PC-3 (cell line): ENCODE data around the gene TRIM27. TPM values are rescaled to one million over a fixed set of nuclear protein-coding genes. Genes with fewer than 3 reads are reported as not detected.
"Not testable (repeated sequence)": the region's sequence is repeated elsewhere in the genome, so short reads cannot be mapped to it uniquely, and the experiment has no call there.

Experiments
- ATAC-seq: fragments of 200-7000 bp; cut with Tn5 transposase; 2 replicates; pipeline ENCODE4 v1.9.1; 2020; ENCODE audit warnings: mild to moderate bottlenecking, moderate library complexity
- BruUV-seq: library from RNA; stranded (reverse); fragments of 400-500 nt; replicated peaks from 2 replicates; lab custom pipeline; 2021; lab: Mats Ljungman, UMichigan
- CTCF ChIA-PET: fragments of 300-600 bp; sonication (Branson Sonifier 250); formaldehyde crosslinking; loops from one replicate; lab custom pipeline; 2022; ENCODE audit warnings: antibody characterized with exemption; lab: Charles Lee
- POLR2A ChIA-PET: fragments of 300-600 bp; sonication (Branson Sonifier 250); formaldehyde crosslinking; loops from one replicate; lab custom pipeline; 2022; ENCODE audit warnings: antibody characterized with exemption; ENCODE audit not compliant: unreplicated experiment; lab: Charles Lee
- DNase-seq: peaks from one replicate; pipeline ENCODE4 v3.0.0-alpha.2; 2015
- H2AFZ ChIP-seq: fragments of 300-600 bp; sonication (generic); 2 replicates; pipeline ENCODE4 v1.6.0; 2016; ENCODE audit warnings: antibody characterized with exemption, low read length
- H3F3A ChIP-seq: fragments of 300-600 bp; sonication (generic); one replicate; pipeline ENCODE4 v1.6.0; 2017; ENCODE audit warnings: antibody characterized with exemption, low read length, control low read depth, mild to moderate bottlenecking; ENCODE audit not compliant: unreplicated experiment
- H3K27ac ChIP-seq: fragments of 300-600 bp; sonication (generic); 2 replicates; pipeline ENCODE4 v1.5.1; 2016; ENCODE audit warnings: mild to moderate bottlenecking, low read length
- H3K27me3 ChIP-seq: fragments of 300-600 bp; sonication (generic); 2 replicates; pipeline ENCODE4 v1.6.1; 2016; ENCODE audit warnings: low read length, mixed read lengths
- H3K36me3 ChIP-seq: fragments of 300-600 bp; sonication (generic); 2 replicates; pipeline ENCODE4 v1.6.1; 2016; ENCODE audit warnings: low read depth, mixed run types, low read length, mixed read lengths
- H3K4me1 ChIP-seq: fragments of 300-600 bp; sonication (generic); 2 replicates; pipeline ENCODE4 v1.5.1; 2016; ENCODE audit warnings: low read length; ENCODE audit not compliant: insufficient read depth
- H3K4me2 ChIP-seq: fragments of 300-600 bp; sonication (generic); 2 replicates; pipeline ENCODE4 v1.6.0; 2016; ENCODE audit warnings: low read length
- H3K4me3 ChIP-seq: fragments of 300-600 bp; sonication (generic); 2 replicates; pipeline ENCODE4 v1.5.1; 2016; ENCODE audit warnings: mild to moderate bottlenecking, low read length, mixed read lengths
- H3K79me2 ChIP-seq: fragments of 300-600 bp; sonication (generic); 2 replicates; pipeline ENCODE4 v1.6.1; 2017; ENCODE audit warnings: low read length, mixed read lengths
- H3K9ac ChIP-seq: fragments of 300-600 bp; sonication (generic); 2 replicates; pipeline ENCODE4 v1.6.0; 2016; ENCODE audit warnings: mild to moderate bottlenecking, low read length
- H3K9me2 ChIP-seq: fragments of 300-600 bp; sonication (generic); replicated peaks from 2 replicates; pipeline ENCODE4 v1.6.1; 2016; ENCODE audit warnings: mixed run types, low read length, mixed read lengths
- H3K9me3 ChIP-seq: fragments of 300-600 bp; sonication (generic); 2 replicates; pipeline ENCODE4 v1.6.1; 2016; ENCODE audit warnings: low read length, mixed read lengths
- H4K20me1 ChIP-seq: fragments of 300-600 bp; sonication (generic); 2 replicates; pipeline ENCODE4 v1.6.1; 2016; ENCODE audit warnings: low read length, mixed read lengths
- EZH2 ChIP-seq: fragments of 300-600 bp; sonication (generic); IDR thresholded peaks from one replicate; pipeline ENCODE4 v1.6.1; 2017; ENCODE audit warnings: antibody characterized with exemption, mild to moderate bottlenecking, low read length; ENCODE audit not compliant: unreplicated experiment
- EZH2phosphoT487 ChIP-seq: fragments of 300-600 bp; sonication (generic); IDR thresholded peaks from 2 replicates; pipeline ENCODE4 v1.6.1; 2018; ENCODE audit warnings: mild to moderate bottlenecking, antibody characterized with exemption, low read length, borderline replicate concordance
- intact Hi-C: fragments of 100-400 bp; cut with micrococcal nuclease; formaldehyde crosslinking; loops from 2 replicates; pipeline ENCODE4 v1.9.0; 2023
- total RNA-seq: library from RNA; depleted of rRNA; stranded (reverse); fragments of >200 nt; gene quantifications from 2 replicates; pipeline ENCODE4 v1.2.3, GENCODE V29; 2014
- TF ChIP-seq, protein P1 (sequence below): fragments of 300-600 bp; sonication (generic); conservative IDR thresholded peaks from 2 replicates; pipeline ENCODE4 v1.5.1; 2017; ENCODE audit warnings: antibody characterized with exemption, low read depth, mild to moderate bottlenecking, low read length

Gene TRIM27
- total RNA-seq, 1 experiment from 2014 or later, result 85.8 TPM

GRCh38 chr6:28953039-28953584, 29.3 kb upstream of the TRIM27 start:
- ChIA-PET CTCF (no interaction called here), POLR2A (no interaction called here)
- H3F3A ChIP-seq, result peaks cover 16% of the 10 kb centered on the region
- H3K4me3 ChIP-seq, result peak overlapping the region; percentile 82
- intact Hi-C loops, result loop anchor here (1.0 kb wide), 2 partner anchors 12 to 28 kb away; no protein-coding TSS in a partner anchor
- no TSS peak for BruUV-seq
- H3K4me1 ChIP-seq, result peaks cover 14% of the 10 kb centered on the region
- no peaks in the 10 kb centered on the region for H4K20me1 ChIP-seq
- DNase-seq, result peak; percentile 85
- peak overlapping the region; percentile 93 for H3K4me2 ChIP-seq
- peak overlapping the region; percentile 100 for H2AFZ ChIP-seq
- no peaks in the 10 kb centered on the region for H3K27me3 ChIP-seq
- peak; percentile 73 for ATAC-seq
- H3K79me2 ChIP-seq, result no peaks in the 10 kb centered on the region
- no peaks in the 10 kb centered on the region for H3K9me2 ChIP-seq
- H3K36me3 ChIP-seq, result no peaks in the 10 kb centered on the region
- H3K27ac ChIP-seq, result 0 out of 2 replicates have a peak overlapping the region, but pooled peaks have one; percentile 13
- H3K9me3 ChIP-seq, result no peaks in the 10 kb centered on the region
- TF ChIP-seq, protein P1, sequence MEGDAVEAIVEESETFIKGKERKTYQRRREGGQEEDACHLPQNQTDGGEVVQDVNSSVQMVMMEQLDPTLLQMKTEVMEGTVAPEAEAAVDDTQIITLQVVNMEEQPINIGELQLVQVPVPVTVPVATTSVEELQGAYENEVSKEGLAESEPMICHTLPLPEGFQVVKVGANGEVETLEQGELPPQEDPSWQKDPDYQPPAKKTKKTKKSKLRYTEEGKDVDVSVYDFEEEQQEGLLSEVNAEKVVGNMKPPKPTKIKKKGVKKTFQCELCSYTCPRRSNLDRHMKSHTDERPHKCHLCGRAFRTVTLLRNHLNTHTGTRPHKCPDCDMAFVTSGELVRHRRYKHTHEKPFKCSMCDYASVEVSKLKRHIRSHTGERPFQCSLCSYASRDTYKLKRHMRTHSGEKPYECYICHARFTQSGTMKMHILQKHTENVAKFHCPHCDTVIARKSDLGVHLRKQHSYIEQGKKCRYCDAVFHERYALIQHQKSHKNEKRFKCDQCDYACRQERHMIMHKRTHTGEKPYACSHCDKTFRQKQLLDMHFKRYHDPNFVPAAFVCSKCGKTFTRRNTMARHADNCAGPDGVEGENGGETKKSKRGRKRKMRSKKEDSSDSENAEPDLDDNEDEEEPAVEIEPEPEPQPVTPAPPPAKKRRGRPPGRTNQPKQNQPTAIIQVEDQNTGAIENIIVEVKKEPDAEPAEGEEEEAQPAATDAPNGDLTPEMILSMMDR, result no peak
- TF ChIP-seq EZH2phosphoT487 (no peak), EZH2 (no peak)
- H3K9ac ChIP-seq, result peak overlapping the region; percentile 64

DNA sequence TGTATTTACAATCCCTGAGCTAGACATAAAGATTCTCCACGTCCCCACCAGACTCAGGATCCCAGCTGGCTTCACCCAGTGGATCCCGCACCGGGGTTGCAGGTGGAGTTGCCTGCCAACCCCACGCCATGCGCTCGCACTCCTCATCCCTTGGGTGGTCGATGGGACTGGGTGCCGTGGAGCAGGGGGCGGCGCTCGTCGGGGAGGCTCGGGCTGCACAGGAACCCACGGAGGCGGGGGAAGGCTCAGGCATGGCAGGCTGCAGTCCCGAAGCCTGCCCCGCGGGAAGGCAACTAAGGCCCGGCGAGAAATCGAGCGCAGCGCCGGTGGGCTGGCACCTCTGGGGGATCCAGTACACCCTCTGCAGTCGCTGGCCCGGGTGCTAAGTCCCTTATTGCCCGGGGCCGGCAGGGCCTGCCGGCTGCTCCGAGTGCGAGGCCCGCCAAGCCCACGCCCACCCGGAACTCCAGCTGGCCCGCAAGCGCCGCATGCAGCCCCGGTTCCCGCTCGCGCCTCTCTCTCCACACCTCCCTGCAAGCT, 25.9 kb upstream of the TRIM27 start:
- H3K4me2 ChIP-seq, H3K27me3 ChIP-seq, H4K20me1 ChIP-seq, intact Hi-C loops, H3K36me3 ChIP-seq, H3K9ac ChIP-seq, H3K4me3 ChIP-seq, DNase-seq, CTCF ChIA-PET, H3K79me2 ChIP-seq, H3K27ac ChIP-seq, H3K9me2 ChIP-seq, H3K9me3 ChIP-seq, ATAC-seq, H2AFZ ChIP-seq, BruUV-seq: not testable (repeated sequence)
- H3K4me1 ChIP-seq, result peaks cover 27% of the 10 kb centered on the region
- POLR2A ChIA-PET, result interaction anchor here (1.1 kb wide), 1 partner anchor 83 kb away, joined by 3 read pairs; no protein-coding TSS in a partner anchor
- H3F3A ChIP-seq, result peaks cover 17% of the 10 kb centered on the region

- no peak overlapping the region for H3K4me3 ChIP-seq
- H3K36me3 ChIP-seq, result no peaks in the 10 kb centered on the region
- ChIA-PET POLR2A (interaction anchor here (1.1 kb wide), 1 partner anchor 82 kb away, joined by 3 read pairs; no protein-coding TSS in a partner anchor), CTCF (no interaction called here)
- peak; percentile 52 for DNase-seq
- no peaks in the 10 kb centered on the region for H3K9me2 ChIP-seq
- TF ChIP-seq EZH2 (no peak), EZH2phosphoT487 (no peak)
- TF ChIP-seq, protein P1, result no peak
- no peaks in the 10 kb centered on the region for H3K79me2 ChIP-seq
- no peaks in the 10 kb centered on the region for H3K27me3 ChIP-seq
- H3F3A ChIP-seq, result peaks cover 17% of the 10 kb centered on the region
- peak overlapping the region; percentile 93 for H3K27ac ChIP-seq
- H2AFZ ChIP-seq, result peak overlapping the region; percentile 10; the same call in 1 of the 2 replicates
- TSS peak; percentile 83 for BruUV-seq
- intact Hi-C loops, result no loop called here
- H3K9me3 ChIP-seq, result no peaks in the 10 kb centered on the region
- no peak for ATAC-seq
- H3K4me1 ChIP-seq, result peaks cover 26% of the 10 kb centered on the region
- H3K4me2 ChIP-seq, result peak overlapping the region; percentile 63
- H4K20me1 ChIP-seq, result no peaks in the 10 kb centered on the region
- H3K9ac ChIP-seq, result peak overlapping the region; percentile 56
Observed at GRCh38 chr6:28948782-28949486, 25.1 kb upstream of the TRIM27 start.
